IMR-90 (cell line): ENCODE data around the gene TXNDC11. TPM values are rescaled to one million over a fixed set of nuclear protein-coding genes. Genes with fewer than 3 reads are reported as not detected.

ENCODE experiments used
- ATAC-seq: fragments of 200-7000 bp; cut with Tn5 transposase; 2 replicates; pipeline ENCODE4 v1.9.1; 2020; ENCODE audit warnings: low read depth, mild to moderate bottlenecking, moderate library complexity
- BruUV-seq: library from RNA; stranded (reverse); fragments of 400-500 nt; replicated peaks from 2 replicates; lab custom pipeline; 2021; lab: Mats Ljungman, UMichigan
- CTCF ChIA-PET: fragments of 300-600 bp; formaldehyde crosslinking; extraction: SDS; loops from one replicate; lab custom pipeline; 2021; ENCODE audit warnings: antibody characterized with exemption; lab: Yijun Ruan, JAX
- POLR2A ChIA-PET: fragments of 300-600 bp; sonication (Branson Sonifier 250); formaldehyde crosslinking; loops from one replicate; lab custom pipeline; 2022; ENCODE audit warnings: antibody characterized with exemption; ENCODE audit not compliant: unreplicated experiment; lab: Charles Lee
- DNase-seq: peaks from one replicate; pipeline ENCODE4 v3.0.0; 2013
- H2AFZ ChIP-seq: replicated peaks from 2 replicates; pipeline ENCODE3; 2013; ENCODE audit warnings: low read length, mild to moderate bottlenecking; ENCODE audit not compliant: poor library complexity
- H2AK5ac ChIP-seq: 2 replicates; pipeline ENCODE4 v1.6.1; 2013; ENCODE audit warnings: low read depth, low read length, inconsistent platforms
- H2AK9ac ChIP-seq: replicated peaks from 2 replicates; pipeline ENCODE3; 2013; ENCODE audit warnings: mild to moderate bottlenecking, low read depth, low read length, moderate library complexity; ENCODE audit not compliant: poor library complexity
- H2BK120ac ChIP-seq: 2 replicates; pipeline ENCODE4 v1.6.1; 2013; ENCODE audit warnings: low read depth, low read length, inconsistent platforms
- H2BK15ac ChIP-seq: 3 replicates; pipeline ENCODE4 v1.6.1; 2013; ENCODE audit warnings: low read depth, low read length, inconsistent platforms
- H2BK20ac ChIP-seq: 2 replicates; pipeline ENCODE4 v1.6.1; 2013; ENCODE audit warnings: low read depth, mild to moderate bottlenecking, inconsistent platforms, low read length, moderate library complexity
- H2BK5ac ChIP-seq: 2 replicates; pipeline ENCODE4 v1.6.1; 2013; ENCODE audit warnings: mild to moderate bottlenecking, low read depth, low read length, inconsistent platforms; ENCODE audit not compliant: poor library complexity, severe bottlenecking
- H3K14ac ChIP-seq: replicated peaks from 2 replicates; pipeline ENCODE4 v1.6.1; 2013; ENCODE audit warnings: low read depth, low read length, inconsistent platforms
- H3K18ac ChIP-seq: 2 replicates; pipeline ENCODE4 v1.6.1; 2013; ENCODE audit warnings: low read depth, low read length, control low read depth
- H3K23ac ChIP-seq: 2 replicates; pipeline ENCODE4 v1.6.1; 2013; ENCODE audit warnings: low read depth, low read length, inconsistent platforms
- H3K27ac ChIP-seq: 2 replicates; pipeline ENCODE4 v1.5.1; 2013; ENCODE audit warnings: mild to moderate bottlenecking, control low read depth, low read length; ENCODE audit not compliant: insufficient read depth
- H3K27me3 ChIP-seq: 2 replicates; pipeline ENCODE4 v1.6.1; 2013; ENCODE audit warnings: low read length; ENCODE audit not compliant: control insufficient read depth, insufficient read depth
- H3K36me3 ChIP-seq: 2 replicates; pipeline ENCODE4 v1.6.1; 2013; ENCODE audit warnings: low read length, mixed read lengths; ENCODE audit not compliant: control insufficient read depth, insufficient read depth
- H3K4ac ChIP-seq: 2 replicates; pipeline ENCODE4 v1.6.1; 2013; ENCODE audit warnings: low read depth, low read length, inconsistent platforms
- H3K4me1 ChIP-seq: 2 replicates; pipeline ENCODE4 v1.6.1; 2013; ENCODE audit warnings: low read length, mixed read lengths; ENCODE audit not compliant: control insufficient read depth, insufficient read depth
- H3K4me2 ChIP-seq: 2 replicates; pipeline ENCODE4 v1.6.1; 2013; ENCODE audit warnings: low read depth, mild to moderate bottlenecking, control low read depth, low read length, moderate library complexity
- H3K4me3 ChIP-seq: 2 replicates; pipeline ENCODE4 v1.5.1; 2013; ENCODE audit warnings: low read depth, mild to moderate bottlenecking, control low read depth, low read length, moderate library complexity; ENCODE audit not compliant: insufficient read depth
- H3K56ac ChIP-seq: 2 replicates; pipeline ENCODE4 v1.6.1; 2013; ENCODE audit warnings: low read length, inconsistent platforms; ENCODE audit not compliant: insufficient read depth; ENCODE audit errors: extremely low read depth
- H3K79me1 ChIP-seq, 2 experiments: 2 replicates each; pipeline ENCODE4 v1.6.1; 2013; ENCODE audit warnings: low read length in 2 of 2, inconsistent platforms in 1 of 2, low read depth in 1 of 2
- H3K9ac ChIP-seq: 2 replicates; pipeline ENCODE4 v1.6.1; 2013; ENCODE audit warnings: low read depth, low read length, control low read depth
- H3K9me1 ChIP-seq: 2 replicates; pipeline ENCODE4 v1.6.1; 2013; ENCODE audit warnings: low read length, inconsistent platforms; ENCODE audit not compliant: insufficient read depth
- H3K9me3 ChIP-seq: 2 replicates; pipeline ENCODE4 v1.6.1; 2013; ENCODE audit warnings: low read length; ENCODE audit not compliant: control insufficient read depth, insufficient read depth
- H4K20me1 ChIP-seq: 2 replicates; pipeline ENCODE4 v1.6.1; 2013; ENCODE audit warnings: low read length, inconsistent platforms; ENCODE audit not compliant: insufficient read depth
- H4K5ac ChIP-seq: 2 replicates; pipeline ENCODE4 v1.6.1; 2013; ENCODE audit warnings: mild to moderate bottlenecking, low read depth, low read length, control low read depth
- H4K8ac ChIP-seq, 2 experiments: 2 replicates each; pipeline ENCODE4 v1.6.1; 2013; ENCODE audit warnings: low read depth in 2 of 2, low read length in 2 of 2, control low read depth in 1 of 2, inconsistent platforms in 1 of 2
- H4K91ac ChIP-seq: 2 replicates; pipeline ENCODE4 v1.6.1; 2013; ENCODE audit warnings: low read depth, low read length, inconsistent platforms; ENCODE audit not compliant: insufficient read depth
- BHLHE40 ChIP-seq: fragments of 150-350 bp; IDR thresholded peaks from 2 replicates; pipeline ENCODE4 v1.6.1; 2016; ENCODE audit warnings: mild to moderate bottlenecking, low read depth, low read length
- CEBPB ChIP-seq: IDR thresholded peaks from 2 replicates; pipeline ENCODE4 v1.6.1; 2012; ENCODE audit warnings: low read depth, low read length, improper control_type of control experiment
- CTCF ChIP-seq: conservative IDR thresholded peaks from 2 replicates; pipeline ENCODE4 v1.5.1; 2012; ENCODE audit warnings: mild to moderate bottlenecking, low read depth, low read length, improper control_type of control experiment
- ELK1 ChIP-seq: fragments of 150-350 bp; IDR thresholded peaks from 2 replicates; pipeline ENCODE4 v1.6.1; 2016; ENCODE audit warnings: low read depth, mild to moderate bottlenecking, low read length, moderate library complexity, borderline replicate concordance
- MAFK ChIP-seq: IDR thresholded peaks from 2 replicates; pipeline ENCODE4 v1.6.1; 2012; ENCODE audit warnings: low read depth, low read length, improper control_type of control experiment
- MXI1 ChIP-seq: IDR thresholded peaks from 2 replicates; pipeline ENCODE4 v1.6.1; 2012; ENCODE audit warnings: low read depth, mild to moderate bottlenecking, low read length, moderate library complexity, borderline replicate concordance
- RCOR1 ChIP-seq: IDR thresholded peaks from 2 replicates; pipeline ENCODE4 v1.6.1; 2012; ENCODE audit warnings: mild to moderate bottlenecking, low read length, improper control_type of control experiment; ENCODE audit not compliant: insufficient replicate concordance
- RFX5 ChIP-seq: IDR thresholded peaks from 2 replicates; pipeline ENCODE4 v1.8.0; 2012; ENCODE audit warnings: low read depth, mild to moderate bottlenecking, low read length, moderate library complexity
- SMC3 ChIP-seq: fragments of 150-350 bp; IDR thresholded peaks from 2 replicates; pipeline ENCODE4 v1.6.1; 2016; ENCODE audit warnings: low read depth, mild to moderate bottlenecking, antibody characterized with exemption, low read length, moderate library complexity
- WGBS, 2 experiments: methylation state at CpG; one replicate each; pipeline versions ENCODE4 v1.1.5 to v1.1.7; 2013; ENCODE audit warnings: missing lambda C conversion rate in 2 of 2; ENCODE audit not compliant: insufficient read length in 1 of 2; ENCODE audit errors: extremely low coverage in 2 of 2; 5-methylcytosine and 5-hydroxymethylcytosine counted together
- dilution Hi-C: fragments of 300-500 bp; cut with HindIII; formaldehyde crosslinking; loops from one replicate; pipeline ENCODE4 v1.14.3; 2018; ENCODE audit warnings: low sequenced_read_pairs; ENCODE audit not compliant: unreplicated experiment
- in situ Hi-C: fragments of 300-500 bp; cut with MboI; formaldehyde crosslinking; loops from 3 replicates; pipeline ENCODE4 v1.14.3; 2019; ENCODE audit warnings: low sequenced_read_pairs, inconsistent platforms, mixed read lengths
- intact Hi-C: fragments of 100-400 bp; cut with micrococcal nuclease; formaldehyde crosslinking; loops from 2 replicates; pipeline ENCODE4 v1.10.0; 2022
- polyA plus RNA-seq, 3 experiments: library from polyadenylated mRNA; depleted of rRNA; stranded (reverse); fragments of >200 nt; gene quantifications; 2 replicates each; pipeline ENCODE4 v1.2.3, GENCODE V29; 2012; ENCODE audit warnings: low replicate concordance in 1 of 3
- total RNA-seq: library from RNA; depleted of rRNA; stranded (reverse); fragments of >200 nt; gene quantifications from 2 replicates; pipeline ENCODE4 v1.2.3, GENCODE V29; 2012

The TXNDC11 gene
- total and polyA plus RNA-seq, 2 of the 4 experiments (the other 2 are of a cell fraction) = 25.3 to 42.9 TPM

GRCh38 chr16:11768849-11769248, 26.2 kb upstream of the TXNDC11 start:
- H3K23ac ChIP-seq = no peak overlapping the region
- H3K27me3 ChIP-seq = no peaks in the 10 kb centered on the region
- in situ Hi-C loops (no loop called here), dilution Hi-C loops (no loop called here), intact Hi-C loops (no loop called here)
- no peak overlapping the region for H2BK20ac ChIP-seq
- H2AFZ ChIP-seq = no peak overlapping the region
- H3K4me3 ChIP-seq = no peak overlapping the region
- no peak overlapping the region for H3K9ac ChIP-seq
- H2BK120ac ChIP-seq = no peak overlapping the region
- no peak overlapping the region for H2AK9ac ChIP-seq
- H3K9me1 ChIP-seq = peaks cover 3% of the 10 kb centered on the region; the same call in 1 of the 2 replicates
- H3K36me3 ChIP-seq = peaks cover 62% of the 10 kb centered on the region
- no peak for TF ChIP-seq RCOR1
- no peak for TF ChIP-seq CEBPB
- TF ChIP-seq ELK1 = no peak
- no peak for TF ChIP-seq RFX5
- TF ChIP-seq MXI1 = no peak
- TF ChIP-seq CTCF = no peak
- TF ChIP-seq BHLHE40 = no peak
- TF ChIP-seq MAFK = no peak
- no peak for TF ChIP-seq SMC3
- H3K56ac ChIP-seq = no peak overlapping the region
- H2AK5ac ChIP-seq = no peak overlapping the region
- no peak overlapping the region for H3K4ac ChIP-seq
- H3K27ac ChIP-seq = no peak overlapping the region
- no peaks in the 10 kb centered on the region for H3K9me3 ChIP-seq
- no peak overlapping the region for H3K4me2 ChIP-seq
- DNase-seq (no peak), ATAC-seq (no peak)
- no peak overlapping the region for H4K8ac ChIP-seq
- no peaks in the 10 kb centered on the region for H3K4me1 ChIP-seq
- BruUV-seq = no TSS peak
- H3K14ac ChIP-seq = no peak overlapping the region
- H4K20me1 ChIP-seq = peaks cover 6% of the 10 kb centered on the region; the same call in 1 of the 2 replicates
- H3K18ac ChIP-seq = no peak overlapping the region
- H3K79me1 ChIP-seq = peaks cover 27 to 33% of the 10 kb centered on the region in 2 experiments
- ChIA-PET POLR2A (no interaction called here), CTCF (no interaction called here)
- WGBS, 2 experiments = no CpG with 5 or more reads among the region's 7 CpGs
- H2BK5ac ChIP-seq = no peak overlapping the region
- no peak overlapping the region for H4K5ac ChIP-seq
- no peak overlapping the region for H2BK15ac ChIP-seq
- no peak overlapping the region for H4K91ac ChIP-seq
